ENCODE results near the gene TNFRSF19.

The TNFRSF19 gene

DNA sequence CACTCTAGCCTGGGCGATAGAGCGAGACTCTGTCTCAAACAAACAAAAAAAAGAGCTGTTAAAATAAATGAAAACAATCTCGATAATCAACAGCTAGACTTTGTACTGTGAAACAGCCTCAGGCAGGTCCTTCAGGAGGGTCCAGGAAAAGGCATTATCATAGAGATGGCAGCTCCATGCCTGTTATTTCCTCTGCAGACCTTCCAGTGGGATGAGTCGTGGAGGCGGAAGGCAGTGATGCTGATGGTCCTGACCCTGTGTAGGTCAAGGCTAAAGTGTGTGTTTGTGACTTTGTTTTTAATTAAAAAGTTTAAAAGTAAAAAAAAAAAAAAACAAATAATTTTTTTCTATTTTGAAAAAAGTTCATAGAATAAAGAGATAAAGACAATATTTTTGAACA is 117.4 kb downstream of the TNFRSF19 start:
- Histone ChIP-seq H3K4me3 (replicated peaks; ENCODE audit: insufficient read depth, low read length) (no peak overlapping the region), H3K27me3 (ENCODE audit: insufficient read depth, poor library complexity, severe bottlenecking) (peaks cover 10% of the 10 kb centered on the region), H3K27ac (replicated peaks) (no peak overlapping the region)
- no peak for TF ChIP-seq REST (IDR thresholded peaks at IDR 0.05; ENCODE audit: insufficient replicate concordance, low read depth)
- no peak for TF ChIP-seq GABPA (IDR thresholded peaks at IDR 0.05; ENCODE audit: low read depth)
- no peak for TF ChIP-seq CTCF (IDR thresholded peaks at IDR 0.05; ENCODE audit: insufficient read depth, low read length)
- no peak for TF ChIP-seq SPI1 (IDR thresholded peaks at IDR 0.05; ENCODE audit: borderline replicate concordance, low read depth)
- TF ChIP-seq POLR2AphosphoS5 (IDR thresholded peaks at IDR 0.05; ENCODE audit: low read depth), result no peak
- no peak for DNase-seq (ENCODE audit: low read depth in 1 of 2, low spot score in 1 of 2)

DNA sequence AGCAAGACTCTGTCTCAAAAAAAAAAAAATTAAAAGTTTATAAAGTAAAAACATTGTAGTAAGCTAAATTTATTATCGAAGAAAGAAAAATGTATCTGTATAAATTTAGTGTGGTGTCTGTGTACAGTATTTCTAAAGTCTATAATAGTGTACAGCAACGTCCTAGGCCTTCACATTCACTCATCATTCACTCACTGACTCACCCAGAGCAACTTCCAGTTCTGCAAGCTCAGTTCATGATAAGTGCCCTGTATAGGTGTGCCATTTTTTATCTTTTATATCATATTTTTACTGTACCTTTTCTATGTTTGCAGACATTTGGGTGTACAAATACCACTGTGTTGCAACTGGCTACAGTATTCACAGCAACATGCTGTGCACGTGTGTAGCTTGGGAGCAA is 118.1 kb downstream of the TNFRSF19 start:
- Histone ChIP-seq H3K27ac (replicated peaks) (no peak overlapping the region), H3K4me3 (replicated peaks; ENCODE audit: insufficient read depth, low read length) (no peak overlapping the region), H3K27me3 (ENCODE audit: insufficient read depth, poor library complexity, severe bottlenecking) (peaks cover 10% of the 10 kb centered on the region)
- DNase-seq (ENCODE audit: low read depth in 1 of 2, low spot score in 1 of 2), result no peak
- TF ChIP-seq GABPA (IDR thresholded peaks at IDR 0.05; ENCODE audit: low read depth) (no peak), POLR2AphosphoS5 (IDR thresholded peaks at IDR 0.05; ENCODE audit: low read depth) (no peak), SPI1 (IDR thresholded peaks at IDR 0.05; ENCODE audit: borderline replicate concordance, low read depth) (no peak), REST (IDR thresholded peaks at IDR 0.05; ENCODE audit: insufficient replicate concordance, low read depth) (no peak), CTCF (IDR thresholded peaks at IDR 0.05; ENCODE audit: insufficient read depth, low read length) (no peak)

DNA sequence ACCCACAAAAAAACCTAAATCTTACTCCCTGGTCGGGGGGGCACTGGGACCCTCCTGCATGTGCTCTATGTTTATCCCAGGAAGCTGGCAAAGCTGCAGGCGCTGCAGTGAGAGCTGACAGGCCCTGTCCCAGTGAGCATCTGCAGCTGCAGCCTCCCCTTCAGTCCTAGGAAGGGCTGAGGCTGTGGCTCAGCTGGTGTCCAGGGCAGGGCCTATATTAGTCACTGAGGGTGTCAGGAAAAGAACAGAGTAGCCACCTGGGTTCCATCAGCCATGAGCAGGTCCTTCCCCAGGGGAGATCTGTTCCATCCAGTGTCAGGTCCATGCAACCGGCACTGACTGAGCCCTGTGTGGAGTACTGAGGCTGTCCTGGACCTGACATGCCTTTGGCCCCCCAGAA is 120.5 kb downstream of the TNFRSF19 start:
- Histone ChIP-seq H3K27me3 (ENCODE audit: insufficient read depth, poor library complexity, severe bottlenecking) (peaks cover 3% of the 10 kb centered on the region), H3K4me3 (replicated peaks; ENCODE audit: insufficient read depth, low read length) (no peak overlapping the region), H3K27ac (replicated peaks) (no peak overlapping the region)
- TF ChIP-seq REST (IDR thresholded peaks at IDR 0.05; ENCODE audit: insufficient replicate concordance, low read depth) (no peak), CTCF (IDR thresholded peaks at IDR 0.05; ENCODE audit: insufficient read depth, low read length) (no peak), SPI1 (IDR thresholded peaks at IDR 0.05; ENCODE audit: borderline replicate concordance, low read depth) (no peak), POLR2AphosphoS5 (IDR thresholded peaks at IDR 0.05; ENCODE audit: low read depth) (no peak), GABPA (IDR thresholded peaks at IDR 0.05; ENCODE audit: low read depth) (no peak)
- DNase-seq (ENCODE audit: low read depth in 1 of 2, low spot score in 1 of 2), result no peak
